H1 (cell line): ENCODE results near the gene DSCAM.

ENCODE experiments used
- CEBPB ChIP-seq: IDR thresholded peaks from 2 replicates; pipeline ENCODE4 v1.6.1; 2012; ENCODE audit warnings: low read depth, low read length
- CHD2 ChIP-seq: IDR thresholded peaks from 2 replicates; pipeline ENCODE4 v1.6.1; 2012; ENCODE audit warnings: low read length, improper control_type of control experiment
- EZH2 ChIP-seq: fragments of 200-600 bp; sonication (generic); IDR thresholded peaks from 2 replicates; pipeline ENCODE4 v1.7.1; 2012; ENCODE audit warnings: low read depth, mild to moderate bottlenecking, moderate library complexity, low read length, inconsistent platforms; ENCODE audit not compliant: severe bottlenecking
- RFX5 ChIP-seq: IDR thresholded peaks from 2 replicates; pipeline ENCODE4 v1.6.1; 2011; ENCODE audit warnings: low read depth, low read length, improper control_type of control experiment, borderline replicate concordance
- SP2 ChIP-seq: IDR thresholded peaks from 2 replicates; pipeline ENCODE4 v1.6.1; 2012; ENCODE audit warnings: mild to moderate bottlenecking, low read length, inconsistent platforms
- TF ChIP-seq, protein P1 (sequence below), 3 experiments: IDR thresholded peaks; 1 replicate in 2 of 3; 2 replicates in 1 of 3; pipeline versions ENCODE4 v1.5.1 to v1.6.1; 2011; ENCODE audit warnings: low read length in 3 of 3, mild to moderate bottlenecking in 3 of 3, inconsistent platforms in 2 of 3, low read depth in 1 of 3, moderate library complexity in 1 of 3; ENCODE audit not compliant: insufficient read depth in 1 of 3; ENCODE audit errors: control extremely low read depth in 1 of 3
- TF ChIP-seq, protein P2 (sequence below): IDR thresholded peaks from 2 replicates; pipeline ENCODE4 v1.6.1; 2012; ENCODE audit warnings: inconsistent platforms

DNA sequence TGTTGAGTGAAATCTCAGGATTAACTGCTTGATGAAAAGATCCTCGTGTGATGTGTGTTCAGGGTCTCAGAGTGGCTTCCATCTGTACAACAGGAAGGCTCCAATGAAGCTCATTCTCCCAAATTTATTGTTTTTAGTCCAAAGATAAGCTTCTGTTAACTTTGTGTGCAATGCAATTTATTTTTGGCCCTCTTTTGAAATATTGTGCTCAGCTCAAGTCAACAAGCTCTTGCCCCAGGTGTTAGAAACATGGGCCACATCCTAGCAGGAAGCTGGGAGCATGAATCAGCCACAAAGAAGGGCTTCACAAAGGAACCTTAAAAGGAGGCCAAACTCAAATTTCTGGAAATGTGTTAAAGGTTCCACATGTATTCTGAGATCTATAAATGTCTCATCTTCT is 844.0 kb downstream of the DSCAM start:
- TF ChIP-seq, protein P1, sequence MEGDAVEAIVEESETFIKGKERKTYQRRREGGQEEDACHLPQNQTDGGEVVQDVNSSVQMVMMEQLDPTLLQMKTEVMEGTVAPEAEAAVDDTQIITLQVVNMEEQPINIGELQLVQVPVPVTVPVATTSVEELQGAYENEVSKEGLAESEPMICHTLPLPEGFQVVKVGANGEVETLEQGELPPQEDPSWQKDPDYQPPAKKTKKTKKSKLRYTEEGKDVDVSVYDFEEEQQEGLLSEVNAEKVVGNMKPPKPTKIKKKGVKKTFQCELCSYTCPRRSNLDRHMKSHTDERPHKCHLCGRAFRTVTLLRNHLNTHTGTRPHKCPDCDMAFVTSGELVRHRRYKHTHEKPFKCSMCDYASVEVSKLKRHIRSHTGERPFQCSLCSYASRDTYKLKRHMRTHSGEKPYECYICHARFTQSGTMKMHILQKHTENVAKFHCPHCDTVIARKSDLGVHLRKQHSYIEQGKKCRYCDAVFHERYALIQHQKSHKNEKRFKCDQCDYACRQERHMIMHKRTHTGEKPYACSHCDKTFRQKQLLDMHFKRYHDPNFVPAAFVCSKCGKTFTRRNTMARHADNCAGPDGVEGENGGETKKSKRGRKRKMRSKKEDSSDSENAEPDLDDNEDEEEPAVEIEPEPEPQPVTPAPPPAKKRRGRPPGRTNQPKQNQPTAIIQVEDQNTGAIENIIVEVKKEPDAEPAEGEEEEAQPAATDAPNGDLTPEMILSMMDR (IDR thresholded peaks at IDR 0.05; ENCODE audit: control extremely low read depth in 1 of 3, insufficient read depth in 1 of 3, low read depth in 1 of 3, low read length in 3 of 3) = no peak
- TF ChIP-seq RFX5 (no peak), CHD2 (no peak), EZH2 (no peak), CEBPB (no peak), SP2 (no peak)
- TF ChIP-seq, protein P2, sequence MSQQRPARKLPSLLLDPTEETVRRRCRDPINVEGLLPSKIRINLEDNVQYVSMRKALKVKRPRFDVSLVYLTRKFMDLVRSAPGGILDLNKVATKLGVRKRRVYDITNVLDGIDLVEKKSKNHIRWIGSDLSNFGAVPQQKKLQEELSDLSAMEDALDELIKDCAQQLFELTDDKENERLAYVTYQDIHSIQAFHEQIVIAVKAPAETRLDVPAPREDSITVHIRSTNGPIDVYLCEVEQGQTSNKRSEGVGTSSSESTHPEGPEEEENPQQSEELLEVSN = no peak
